HFFc6 (cell line): ENCODE data around the gene KANSL1. TPM values are rescaled to one million over a fixed set of nuclear protein-coding genes. Genes with fewer than 3 reads are reported as not detected.

Experiments
- DNase-seq: peaks from one replicate; pipeline ENCODE4 v3.0.0-alpha.2; 2018
- H3K27ac Mint-ChIP-seq: 2 replicates; pipeline ENCODE4 v1.8.0; 2020; ENCODE audit warnings: mild to moderate bottlenecking, mixed read lengths
- H3K27me3 Mint-ChIP-seq: 2 replicates; pipeline ENCODE4 v1.8.0; 2021; ENCODE audit warnings: mild to moderate bottlenecking, moderate library complexity, mixed read lengths; ENCODE audit not compliant: insufficient read depth
- H3K36me3 Mint-ChIP-seq: 2 replicates; pipeline ENCODE4 v1.8.0; 2021; ENCODE audit warnings: low read depth, mixed read lengths
- H3K4me1 Mint-ChIP-seq: 2 replicates; pipeline ENCODE4 v1.8.0; 2020; ENCODE audit warnings: low read depth, mixed read lengths
- H3K4me3 Mint-ChIP-seq: 2 replicates; pipeline ENCODE4 v1.8.0; 2020; ENCODE audit warnings: mild to moderate bottlenecking, moderate library complexity, mixed read lengths
- H3K9me3 Mint-ChIP-seq: 2 replicates; pipeline ENCODE4 v1.8.0; 2020; ENCODE audit warnings: mild to moderate bottlenecking, mixed read lengths
- CTCF ChIP-seq: fragments of 200-600 bp; sonication (generic); IDR thresholded peaks from 2 replicates; pipeline ENCODE4 v1.5.0; 2021; ENCODE audit warnings: antibody characterized with exemption, mild to moderate bottlenecking
- total RNA-seq, 6 experiments: library from RNA; stranded (reverse); fragmentation: NEBNext Ultra II Directional; extraction: Animal tissue kit (Norgen Biotek cat#: 25700); gene quantifications; 2 replicates in 1 of 6; 3 replicates in 5 of 6; pipeline ENCODE4 v1.2.3, GENCODE V29; 2021

Gene KANSL1
- total RNA-seq, 6 experiments from 2014 or later = 23.8 to 33.0 (median 27.7) TPM

- peaks cover 11% of the 10 kb centered on the region for H3K36me3 Mint-ChIP-seq
- H3K9me3 Mint-ChIP-seq = no peaks in the 10 kb centered on the region
- H3K4me3 Mint-ChIP-seq = no peak overlapping the region
- no peak for DNase-seq
- no peak for TF ChIP-seq CTCF
- H3K27ac Mint-ChIP-seq = no peak overlapping the region
- H3K27me3 Mint-ChIP-seq = no peaks in the 10 kb centered on the region; the same call in 1 of the 2 replicates
- peaks cover 57% of the 10 kb centered on the region for H3K4me1 Mint-ChIP-seq
These were observed 63.9 kb downstream of the KANSL1 start for GRCh38 chr17:46129302-46129701.

GRCh38 chr17:46128453-46128852, 64.8 kb downstream of the KANSL1 start:
- TF ChIP-seq CTCF = no peak
- Mint-ChIP-seq H3K4me3 (no peak overlapping the region), H3K36me3 (peaks cover 14% of the 10 kb centered on the region), H3K27me3 (no peaks in the 10 kb centered on the region), H3K4me1 (peaks cover 61% of the 10 kb centered on the region), H3K9me3 (no peaks in the 10 kb centered on the region), H3K27ac (no peak overlapping the region)
- no peak for DNase-seq

- no peaks in the 10 kb centered on the region for H3K9me3 Mint-ChIP-seq
- DNase-seq = no peak
- no peak overlapping the region for H3K4me3 Mint-ChIP-seq
- peaks cover 65% of the 10 kb centered on the region for H3K4me1 Mint-ChIP-seq
- no peak for TF ChIP-seq CTCF
- peaks cover 11% of the 10 kb centered on the region for H3K36me3 Mint-ChIP-seq
- no peak overlapping the region for H3K27ac Mint-ChIP-seq
- no peaks in the 10 kb centered on the region for H3K27me3 Mint-ChIP-seq
These were observed 65.7 kb downstream of the KANSL1 start for GRCh38 chr17:46127524-46127923.

- TF ChIP-seq CTCF = no peak
- no peak for DNase-seq
- H3K9me3 Mint-ChIP-seq = no peaks in the 10 kb centered on the region
- H3K4me1 Mint-ChIP-seq = peaks cover 71% of the 10 kb centered on the region
- peaks cover 8% of the 10 kb centered on the region for H3K36me3 Mint-ChIP-seq
- H3K27ac Mint-ChIP-seq = no peak overlapping the region
- H3K4me3 Mint-ChIP-seq = no peak overlapping the region
- H3K27me3 Mint-ChIP-seq = no peaks in the 10 kb centered on the region
These were observed 66.4 kb downstream of the KANSL1 start for GRCh38 chr17:46126840-46127239.

GRCh38 chr17:46125831-46126230, 67.4 kb downstream of the KANSL1 start:
- no peaks in the 10 kb centered on the region for H3K9me3 Mint-ChIP-seq
- peaks cover 8% of the 10 kb centered on the region for H3K36me3 Mint-ChIP-seq
- no peak overlapping the region for H3K27ac Mint-ChIP-seq
- H3K4me3 Mint-ChIP-seq = no peak overlapping the region
- peaks cover 76% of the 10 kb centered on the region for H3K4me1 Mint-ChIP-seq
- no peak for TF ChIP-seq CTCF
- no peak for DNase-seq
- no peaks in the 10 kb centered on the region for H3K27me3 Mint-ChIP-seq
